K562 (cell line): ENCODE results near the gene HSPA1B. TPM values are rescaled to one million over a fixed set of nuclear protein-coding genes. Genes with fewer than 3 reads are reported as not detected.
A peak's percentile ranks its signal among the peaks of the same experiment; 100 is the strongest.

Experiments
- ATF3 ChIP-seq, 2 experiments: fragments of 450-650 bp in 1 of 2; sonication (generic) in 1 of 2; formaldehyde crosslinking in 1 of 2; IDR thresholded peaks in 1 of 2; conservative IDR thresholded peaks in 1 of 2; 2 replicates each; pipeline versions ENCODE4 v1.6.1 to v1.8.1; 2016 to 2023; ENCODE audit warnings: mild to moderate bottlenecking in 2 of 2, moderate library complexity in 2 of 2, inconsistent platforms in 1 of 2, missing genetic modification reagents in 1 of 2
- DEAF1 ChIP-seq: fragments of 450-650 bp; formaldehyde crosslinking; IDR thresholded peaks from 2 replicates; pipeline ENCODE4 v1.4.0; 2020; ENCODE audit warnings: mild to moderate bottlenecking, moderate library complexity
- GATAD2A ChIP-seq: fragments of 450-650 bp; IDR thresholded peaks from 2 replicates; pipeline ENCODE4 v1.6.1; 2017
- ILF3 ChIP-seq: fragments of 450-650 bp; IDR thresholded peaks from 2 replicates; pipeline ENCODE4 v1.6.1; 2018; ENCODE audit warnings: antibody characterized with exemption, mild to moderate bottlenecking, moderate library complexity, borderline replicate concordance
- NFRKB ChIP-seq: fragments of 450-650 bp; IDR thresholded peaks from 2 replicates; pipeline ENCODE4 v1.6.1; 2016; ENCODE audit warnings: low read depth
- NRF1 ChIP-seq, 2 experiments: fragments of 450-650 bp; IDR thresholded peaks in 1 of 2; conservative IDR thresholded peaks in 1 of 2; 2 replicates each; pipeline ENCODE4 v1.6.1; 2014; ENCODE audit warnings: mild to moderate bottlenecking in 2 of 2
- PHB2 ChIP-seq: fragments of 450-650 bp; IDR thresholded peaks from 2 replicates; pipeline ENCODE4 v1.6.1; 2017; ENCODE audit warnings: low read depth
- POLR2AphosphoS2 ChIP-seq: IDR thresholded peaks from 2 replicates; pipeline ENCODE4 v1.6.1; 2012; ENCODE audit warnings: low read length, improper control_type of control experiment
- PTTG1 ChIP-seq: fragments of 450-650 bp; IDR thresholded peaks from 2 replicates; pipeline ENCODE4 v1.6.1; 2016; ENCODE audit warnings: low read depth, mild to moderate bottlenecking, missing genetic modification characterization, missing compliant biosample characterization
- RREB1 ChIP-seq: fragments of 250-450 bp; sonication (Bioruptor Pico); IDR thresholded peaks from 2 replicates; pipeline ENCODE4 v1.4.0; 2020
- SRSF1 ChIP-seq: fragments of 200-400 bp; formaldehyde crosslinking; IDR thresholded peaks from 2 replicates; pipeline ENCODE4 v1.6.1; 2017; ENCODE audit warnings: mild to moderate bottlenecking, low read depth, low read length, moderate library complexity
- TEAD2 ChIP-seq: fragments of 450-650 bp; IDR thresholded peaks from 2 replicates; pipeline ENCODE4 v1.6.1; 2016; ENCODE audit warnings: missing genetic modification characterization, control low read depth, missing compliant biosample characterization
- TGIF2 ChIP-seq: sonication (generic); formaldehyde crosslinking; IDR thresholded peaks from 2 replicates; pipeline ENCODE4 v1.8.1; 2022; ENCODE audit warnings: mild to moderate bottlenecking, missing genetic modification reagents, moderate library complexity
- YBX1 ChIP-seq: fragments of 450-650 bp; IDR thresholded peaks from 2 replicates; pipeline ENCODE4 v1.7.1; 2016; ENCODE audit warnings: mild to moderate bottlenecking
- ZNF175 ChIP-seq: fragments of 200-800 bp; sonication (Bioruptor generic); IDR thresholded peaks from 2 replicates; pipeline ENCODE4 v1.6.1; 2016; ENCODE audit warnings: low read depth, mild to moderate bottlenecking, missing genetic modification characterization, missing compliant biosample characterization
- ZNF282 ChIP-seq: sonication (generic); formaldehyde crosslinking; IDR thresholded peaks from 2 replicates; pipeline ENCODE4 v1.8.1; 2023; ENCODE audit warnings: missing genetic modification reagents
- ZNF766 ChIP-seq: fragments of 200-800 bp; sonication (Bioruptor generic); conservative IDR thresholded peaks from 2 replicates; pipeline ENCODE4 v1.6.1; 2016; ENCODE audit warnings: missing genetic modification characterization, missing compliant biosample characterization
- ZSCAN32 ChIP-seq: fragments of 450-650 bp; formaldehyde crosslinking; IDR thresholded peaks from 2 replicates; pipeline ENCODE4 v1.4.0; 2020; ENCODE audit warnings: mild to moderate bottlenecking, moderate library complexity
- polyA plus RNA-seq, 8 experiments: library from polyadenylated mRNA; depleted of rRNA in 4 of 8; stranded (reverse) in 5 of 8; unstranded in 3 of 8; fragments of >200 nt; fragmentation: Nextera tagmentation in 2 of 8; fragmentation: Illumina TruSeq in 1 of 8; extraction: Ambion mirVana in 2 of 8; extraction: Trizol in 1 of 8; gene quantifications; 2 replicates each; pipeline versions ENCODE4 v1.2.1 to v1.2.3, GENCODE V29; 2011 to 2014; ENCODE audit warnings: inconsistent platforms in 1 of 8, missing spikeins in 1 of 8
- total RNA-seq, 7 experiments: library from RNA; depleted of rRNA in 6 of 7; stranded (reverse); fragments of >200 nt in 6 of 7; fragmentation: Illumina TruSeq in 2 of 7; extraction: Trizol in 2 of 7; gene quantifications; 2 replicates each; pipeline versions ENCODE4 v1.2.1 to v1.2.3, GENCODE V29; 2011 to 2021; ENCODE audit warnings: low replicate concordance in 1 of 7

HSPA1B gene
- total and polyA plus RNA-seq, 9 of the 15 experiments (the other 6 are each of a cell fraction or from before 2014, with no cell fraction given) = 0.27 to 227 (median 51.2) TPM

- TF ChIP-seq ZSCAN32 (CRISPR knock-in tag) (no peak), PHB2 (no peak), YBX1 (no peak), SRSF1 (no peak), TEAD2 (no peak), GATAD2A (no peak), ZNF766 (CRISPR knock-in tag) (no peak), POLR2AphosphoS2 (no peak), RREB1 (CRISPR knock-in tag) (no peak), PTTG1 (tag) (no peak), NFRKB (peak; percentile 80), TGIF2 (CRISPR knock-in tag) (peak; percentile 93; the same call in 1 of the 2 replicates), ATF3 (IDR thresholded peaks at IDR 0.05) (no peak), ATF3 (CRISPR knock-in tag; conservative IDR thresholded peaks at IDR 0.05) (no peak), ZNF175 (CRISPR knock-in tag) (no peak), ZNF282 (no peak), DEAF1 (CRISPR knock-in tag) (no peak), ILF3 (no peak), NRF1 (conservative IDR thresholded peaks at IDR 0.05 in 1 of 2, IDR thresholded peaks at IDR 0.05 in 1 of 2) (no peak)
Observed at GRCh38 chr6:31794866-31795615, 32.5 kb upstream of the HSPA1B start (continued).
